ENCODE measurements around the gene ZNF584.

ZNF584 gene

DNA sequence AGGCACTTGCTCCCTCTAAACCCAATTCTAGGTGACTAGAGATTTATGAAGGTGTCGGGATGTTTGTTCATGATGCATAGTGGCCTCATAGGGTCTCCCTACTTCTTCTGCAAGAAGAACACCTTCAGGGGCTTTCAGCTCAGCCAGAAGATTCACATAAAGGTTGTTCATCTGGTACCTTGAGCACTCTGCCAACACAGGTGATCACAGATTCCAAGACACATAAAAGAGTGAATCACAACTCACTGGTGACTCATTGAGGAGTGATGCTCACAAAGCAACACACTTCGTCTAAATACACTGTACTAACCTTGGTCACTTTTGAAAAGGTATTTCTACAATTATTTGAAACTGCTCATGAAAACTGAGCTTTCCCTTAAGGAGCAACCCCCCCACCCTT, 51.6 kb downstream of the ZNF584 start:
- in situ Hi-C loops (cut with MboI; ENCODE audit: low sequenced_read_pairs): no loop called here

DNA sequence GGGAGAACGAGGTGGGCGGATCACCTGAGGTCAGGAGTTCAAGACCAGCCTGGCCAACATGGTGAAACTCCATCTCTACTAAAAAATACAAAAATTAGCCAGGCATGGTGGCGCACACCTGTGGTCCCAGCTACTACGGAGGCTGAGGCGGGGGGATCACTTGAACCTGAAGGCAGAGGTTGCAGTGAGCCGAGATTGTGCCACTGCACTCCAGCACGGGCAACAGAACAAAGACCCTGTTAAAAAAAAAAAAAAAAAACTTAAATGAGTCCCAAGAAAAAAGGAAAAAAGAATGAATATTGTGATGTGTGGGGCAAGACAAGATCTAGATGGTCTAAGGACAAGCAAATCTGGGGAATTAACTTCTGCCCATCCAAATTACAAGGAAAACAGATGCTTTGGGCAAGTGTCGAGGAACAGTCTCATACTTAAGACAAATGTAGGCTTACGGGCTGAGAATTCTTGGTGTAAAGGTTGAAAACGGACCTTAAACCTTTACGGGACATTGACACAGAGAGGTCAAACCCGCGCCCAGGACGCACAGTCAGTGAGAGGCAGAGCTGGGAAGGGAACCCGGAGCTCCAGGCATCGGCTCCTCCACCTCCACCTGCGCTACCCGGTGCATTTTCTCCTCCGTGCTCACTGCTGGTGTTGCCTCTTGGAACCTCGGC, 57.8 kb downstream of the ZNF584 start:
- in situ Hi-C loops (cut with MboI; ENCODE audit: low sequenced_read_pairs): no loop called here

DNA sequence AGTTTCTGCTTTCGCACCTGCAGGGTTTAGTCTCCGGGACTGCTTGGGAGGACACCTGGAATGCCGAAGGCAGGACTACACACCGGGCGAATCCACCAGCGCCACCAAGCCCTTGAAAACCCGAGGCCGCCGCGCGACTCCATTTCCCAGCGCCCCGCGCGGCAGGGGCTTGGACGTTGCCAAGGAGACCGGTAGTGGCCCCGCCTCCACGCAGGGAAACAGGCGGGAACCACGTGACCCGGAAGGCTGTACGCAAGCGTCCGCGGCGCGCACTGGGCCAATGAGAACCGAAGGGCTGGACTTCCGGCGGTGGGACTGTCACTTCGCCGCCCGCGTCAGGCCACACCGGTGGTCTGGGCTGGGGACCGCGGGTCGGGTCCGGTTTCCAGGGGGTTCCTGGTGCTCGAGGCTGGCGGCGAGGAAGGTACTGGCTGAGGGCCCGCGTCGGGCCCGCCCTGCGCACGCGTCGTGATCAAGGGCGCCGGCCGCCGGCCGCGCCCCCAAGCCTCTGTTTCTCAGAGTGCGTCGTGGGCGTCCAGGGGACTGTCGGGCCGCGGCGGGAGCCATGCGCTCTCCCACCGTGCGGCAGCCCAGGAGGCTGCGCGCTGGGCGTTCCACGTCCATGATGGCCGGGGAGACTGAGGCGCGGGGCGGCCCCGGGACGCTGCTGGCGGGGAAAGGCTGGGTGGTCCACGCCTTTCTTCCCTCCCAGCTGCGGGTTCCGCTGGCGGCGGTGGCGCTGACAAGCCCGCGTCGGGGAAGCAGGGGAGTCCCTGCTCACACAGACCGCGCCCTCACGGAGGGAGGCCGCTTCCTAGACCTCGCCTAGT, 58.5 kb downstream of the ZNF584 start, which contains the start of gene ZNF324:
Gene ZNF324 (plus strand): TSS at position 321 of the 830 bp plus-strand sequence. CDS start 2,106 bp downstream, outside the sequence.
- in situ Hi-C loops (cut with MboI; ENCODE audit: low sequenced_read_pairs): no loop called here
